COLO668 (cell line): ENCODE data around the gene SUSD6.
"Not testable (repeated sequence)": the region's sequence is repeated elsewhere in the genome, so short reads cannot be mapped to it uniquely, and the experiment has no call there.

ENCODE experiments used
- DNase-seq: peaks from one replicate; lab custom pipeline; 2025; ENCODE audit not compliant: unreplicated experiment; lab: John Stamatoyannopoulos, UW

SUSD6 gene

GRCh38 chr14:69591317-69591716 is 20.1 kb upstream of the SUSD6 start:
- no peak for DNase-seq

GRCh38 chr14:69593018-69593677 is 18.2 kb upstream of the SUSD6 start:
- DNase-seq: no peak

GRCh38 chr14:69594846-69595245 is 16.6 kb upstream of the SUSD6 start:
- DNase-seq: no peak

GRCh38 chr14:69595336-69595735 is 16.1 kb upstream of the SUSD6 start:
- no peak for DNase-seq

GRCh38 chr14:69599431-69599830 is 12.0 kb upstream of the SUSD6 start:
- DNase-seq: not testable (repeated sequence)

- DNase-seq: no peak
Measured at GRCh38 chr14:69600304-69600891, 11.0 kb upstream of the SUSD6 start.

GRCh38 chr14:69605738-69606137 is 5.7 kb upstream of the SUSD6 start:
- DNase-seq: no peak

- DNase-seq: no peak
Measured at GRCh38 chr14:69606258-69607184, 4.9 kb upstream of the SUSD6 start.

GRCh38 chr14:69610020-69610873 is 1.1 kb upstream of the SUSD6 start:
- no peak for DNase-seq

- no peak for DNase-seq
Measured at GRCh38 chr14:69610874-69611171, 573 bp upstream of the SUSD6 start.

- peak; percentile 80 for DNase-seq
Measured at GRCh38 chr14:69612014-69612782, 802 bp downstream of the SUSD6 start.

GRCh38 chr14:69612783-69613130 is 1.4 kb downstream of the SUSD6 start:
- DNase-seq: no peak

- DNase-seq: no peak
Measured at GRCh38 chr14:69613312-69614073, 2.1 kb downstream of the SUSD6 start.

- DNase-seq: no peak
Measured at GRCh38 chr14:69614592-69614991, 3.2 kb downstream of the SUSD6 start.

GRCh38 chr14:69615121-69615495 is 3.7 kb downstream of the SUSD6 start:
- DNase-seq: no peak

- no peak for DNase-seq
Measured at GRCh38 chr14:69615496-69616407, 4.4 kb downstream of the SUSD6 start.

GRCh38 chr14:69616408-69616773 is 5.0 kb downstream of the SUSD6 start:
- no peak for DNase-seq

- peak; percentile 28 for DNase-seq
Measured at GRCh38 chr14:69617796-69618195, 6.4 kb downstream of the SUSD6 start.

GRCh38 chr14:69619012-69619411 is 7.6 kb downstream of the SUSD6 start:
- no peak for DNase-seq
